Measurements from ENCODE around the gene CACUL1. TPM values are rescaled to one million over a fixed set of nuclear protein-coding genes. Genes with fewer than 3 reads are reported as not detected.
"Not testable (repeated sequence)": the region's sequence is repeated elsewhere in the genome, so short reads cannot be mapped to it uniquely, and the experiment has no call there.

Gene CACUL1
- 1 to 10 TPM; 4.1 to 8.7 (median 7.6) TPM for polyA plus RNA-seq

DNA sequence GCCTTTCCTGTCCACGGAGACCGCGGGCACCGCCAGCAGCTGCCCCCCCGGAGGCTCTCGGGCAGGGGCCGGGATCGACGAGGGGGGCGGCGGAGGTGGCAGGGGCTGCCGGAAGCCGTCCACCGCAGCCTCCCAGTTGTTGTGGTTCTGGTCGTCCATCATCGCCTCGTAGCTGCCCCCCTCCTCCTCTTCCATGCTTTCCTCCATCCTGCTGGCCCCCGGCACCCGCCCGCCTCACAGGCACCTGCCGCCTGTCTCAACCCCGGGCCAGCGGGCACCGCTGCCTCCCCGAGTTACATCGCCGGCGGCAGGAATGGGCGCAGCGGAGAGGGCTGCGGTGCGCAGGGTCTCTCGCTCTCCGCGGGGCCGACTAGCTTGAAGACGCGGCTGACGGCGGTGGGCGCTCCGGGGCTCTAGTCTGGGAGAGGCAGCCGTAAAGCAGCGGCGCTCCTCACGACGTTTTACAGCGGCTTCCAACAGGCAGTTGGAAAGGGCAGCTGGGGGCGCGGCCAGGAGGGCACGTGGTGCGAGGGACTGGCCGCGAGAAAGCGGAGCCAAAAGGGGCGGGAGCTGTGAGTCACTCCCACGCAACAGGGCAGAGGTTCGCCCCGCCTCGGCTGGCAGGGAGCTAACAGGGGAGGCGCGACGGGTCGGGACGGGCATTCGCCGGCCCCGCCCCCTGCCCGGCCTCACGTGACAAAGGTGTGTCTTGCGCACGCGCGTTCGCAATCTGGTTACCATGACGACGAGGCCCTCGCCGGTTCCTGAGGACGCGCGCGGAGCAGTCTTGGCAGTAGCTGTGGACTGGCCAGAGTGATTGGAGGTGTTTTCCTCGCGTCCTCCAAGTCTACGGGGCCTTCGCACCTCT, at the start of gene CACUL1:
Gene CACUL1, minus strand, starts transcription at position 415 of the 868 bp plus-strand sequence. Its CDS starts 208 bp downstream, at position 207.
- no peak within 1 kb of the TSS for H3K27ac ChIP-seq (ENCODE audit: low read depth, low read length)
- WGBS, 3 donors = 0 to 1% (median 0%) methylated on average over 69 to 87 of the region's 87 CpGs

DNA sequence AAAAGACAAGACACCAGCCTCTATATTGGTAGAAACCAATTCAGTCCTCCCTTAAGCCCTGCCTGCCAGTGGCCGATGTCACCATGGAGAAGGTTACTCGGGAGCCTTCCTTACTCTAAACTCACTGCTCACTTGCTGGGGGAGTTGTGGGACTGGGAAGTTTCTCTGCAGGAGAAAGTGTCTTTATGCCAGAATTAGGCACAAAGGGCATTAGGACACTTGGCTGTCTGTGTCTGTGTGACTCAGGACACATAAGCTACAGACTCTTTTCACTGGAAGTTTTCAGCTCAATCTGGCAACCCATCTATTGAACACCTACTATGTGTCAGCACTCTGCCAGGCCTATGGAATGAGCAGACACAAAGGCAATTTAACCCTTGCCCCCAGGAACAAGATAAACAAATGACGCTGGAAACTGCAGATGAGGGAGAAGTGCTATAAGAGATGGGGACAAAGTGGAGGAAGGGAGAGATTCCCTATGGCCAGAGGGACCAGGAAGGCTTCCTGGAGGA, 49.5 kb upstream of the CACUL1 start:
- WGBS, 3 donors = 51 to 65% (median 52%) methylated on average over 3 of the region's 3 CpGs
- H3K27ac ChIP-seq (ENCODE audit: low read depth, low read length) = no peak overlapping the region

DNA sequence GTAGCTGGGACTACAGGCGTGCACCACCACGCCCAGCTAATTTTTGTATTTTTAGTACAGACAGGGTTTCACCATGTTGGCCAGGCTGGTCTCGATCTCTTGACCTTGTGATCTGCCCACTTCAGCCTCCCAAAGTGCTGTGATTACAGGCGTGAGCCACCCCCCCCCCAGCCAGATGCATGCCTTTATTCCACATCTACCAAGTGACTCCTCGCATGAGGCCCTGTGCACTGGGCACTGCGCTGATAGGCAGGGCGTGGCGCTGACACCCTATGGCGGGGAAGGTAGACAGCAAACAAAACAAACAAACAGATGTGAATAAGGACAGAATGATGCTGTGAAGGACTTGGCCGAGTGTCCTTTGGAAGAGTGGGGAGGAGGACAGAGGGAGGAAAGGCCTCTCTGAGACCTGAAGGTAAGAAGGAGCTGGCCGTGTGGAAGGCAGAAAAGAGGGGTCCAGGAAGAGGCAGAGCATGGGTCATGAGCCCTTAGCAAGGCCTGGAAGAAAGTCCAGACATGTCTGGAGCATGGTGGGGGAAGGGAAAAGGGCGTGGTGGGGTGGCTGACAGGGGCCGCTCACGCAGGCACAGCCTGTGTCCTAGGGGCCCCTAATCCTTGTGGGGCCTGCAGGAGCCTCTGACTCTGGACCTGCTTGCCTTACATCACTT, 47.5 kb upstream of the CACUL1 start:
- H3K27ac ChIP-seq (ENCODE audit: low read depth, low read length) = no peak overlapping the region
- WGBS, 3 donors = 84 to 90% (median 89%) methylated on average over 13 to 14 of the region's 14 CpGs

DNA sequence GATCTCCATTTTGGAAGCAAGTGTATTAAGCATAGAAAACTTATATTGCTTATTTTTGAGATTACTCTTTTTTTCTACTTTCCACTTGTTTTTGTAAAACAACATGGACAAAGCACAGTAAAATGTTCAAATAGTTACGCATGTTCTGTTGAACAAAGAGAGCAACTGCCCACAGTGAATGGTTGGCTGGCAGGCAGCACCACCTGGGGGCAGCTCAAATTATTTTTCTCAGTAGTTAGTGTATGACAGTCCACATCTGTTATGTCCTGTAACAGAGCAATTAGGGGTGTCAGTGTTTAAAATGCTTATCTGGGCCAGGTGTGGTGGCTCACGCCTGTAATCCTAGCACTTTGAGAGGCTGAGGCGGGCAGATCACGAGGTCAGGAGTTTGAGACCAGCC, 46.1 kb upstream of the CACUL1 start:
- WGBS, 3 donors = 52 to 85% (median 67%) methylated on average over 4 of the region's 4 CpGs
- no peak overlapping the region for H3K27ac ChIP-seq (ENCODE audit: low read depth, low read length)

DNA sequence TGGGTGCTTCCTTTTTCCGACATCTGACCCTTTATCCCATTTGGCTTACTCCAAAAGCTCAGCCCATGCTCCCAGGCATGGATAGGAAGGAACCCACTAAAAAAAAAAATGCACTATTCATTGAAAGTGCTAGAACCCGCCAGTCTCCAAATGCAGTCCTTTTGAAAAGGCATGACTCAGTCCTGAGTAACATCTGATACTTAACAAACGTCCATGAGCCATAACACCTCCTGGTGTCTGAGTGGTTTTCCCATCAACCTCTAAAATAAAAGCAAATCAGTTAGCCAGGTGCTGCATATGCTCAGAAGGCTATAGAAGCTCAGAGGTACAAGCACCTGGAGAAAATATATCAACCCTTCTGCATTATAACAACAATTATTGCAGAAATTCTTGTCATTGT, 45.0 kb upstream of the CACUL1 start:
- 57 to 67% (median 63%) methylated on average over 3 of the region's 3 CpGs for whole genome bisulfite sequencing, 3 donors
- no peak overlapping the region for H3K27ac ChIP-seq (ENCODE audit: low read depth, low read length)

DNA sequence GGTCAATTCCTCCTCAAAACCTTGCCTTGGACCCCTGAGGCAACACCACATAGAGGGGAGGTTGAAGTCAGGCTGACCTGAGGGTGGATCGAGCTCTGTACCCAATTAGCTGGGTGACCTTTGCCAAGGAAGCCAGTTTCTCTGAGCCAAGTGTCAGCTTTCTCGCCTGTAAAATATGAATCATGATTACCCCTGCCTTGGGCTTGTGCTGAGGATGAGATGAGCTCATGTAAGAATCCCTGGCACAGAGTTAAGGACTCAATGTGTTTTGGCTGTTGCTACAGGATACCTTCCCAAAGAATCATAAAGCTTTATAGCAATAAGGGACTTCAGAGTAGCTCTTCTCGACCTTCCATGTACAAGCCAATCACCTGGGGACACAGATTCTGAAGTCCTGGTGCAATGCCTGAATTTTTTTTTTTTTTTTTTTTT, 43.5 kb upstream of the CACUL1 start:
- no peak overlapping the region for H3K27ac ChIP-seq (ENCODE audit: low read depth, low read length)
- WGBS, 3 donors = 38 to 51% (median 43%) methylated on average over 3 of the region's 3 CpGs

DNA sequence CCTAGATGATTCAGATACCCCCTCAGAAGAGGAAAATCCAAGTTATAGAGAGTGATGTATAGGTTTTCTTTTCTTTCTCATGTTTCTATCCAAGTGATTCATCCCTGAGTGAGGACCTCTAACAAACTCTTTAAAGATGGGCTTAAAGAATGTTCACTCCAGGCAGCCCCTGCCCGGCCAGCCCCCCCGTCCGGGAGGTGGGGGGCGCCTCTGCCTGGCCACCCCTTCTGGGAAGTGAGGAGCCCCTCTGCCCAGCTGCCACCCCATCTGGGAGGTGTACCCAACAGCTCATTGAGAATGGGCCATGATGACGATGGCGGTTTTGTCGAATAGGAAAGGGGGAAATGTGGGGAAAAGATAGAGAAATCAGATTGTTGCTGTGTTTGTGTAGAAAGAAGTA, 40.2 kb upstream of the CACUL1 start:
- 88 to 95% (median 94%) methylated on average over 7 of the region's 7 CpGs for WGBS, 3 donors
- not testable (repeated sequence) for H3K27ac ChIP-seq (ENCODE audit: low read depth, low read length)

DNA sequence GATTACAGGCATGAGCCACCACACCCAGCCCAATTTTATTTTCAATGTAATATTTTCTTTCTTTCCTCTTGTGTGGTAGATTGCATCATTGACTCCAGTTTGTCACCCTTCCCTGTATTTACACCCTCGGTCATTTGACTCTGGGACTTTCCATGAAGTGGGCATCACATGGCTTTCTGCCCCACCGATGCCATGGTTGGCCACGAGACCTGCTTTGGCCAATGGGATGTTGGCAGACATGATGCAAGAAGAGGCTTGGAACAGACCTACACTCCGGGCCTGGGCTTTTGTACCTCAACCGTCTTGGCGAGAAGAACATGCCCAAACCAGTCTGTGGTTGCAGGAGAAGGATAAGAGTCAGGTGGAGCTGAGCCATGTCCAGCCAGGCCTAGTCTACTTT, 38.8 kb upstream of the CACUL1 start:
- no peak overlapping the region for H3K27ac ChIP-seq (ENCODE audit: low read depth, low read length)
- WGBS, 3 donors = 77 to 92% (median 88%) methylated on average over 6 of the region's 6 CpGs

DNA sequence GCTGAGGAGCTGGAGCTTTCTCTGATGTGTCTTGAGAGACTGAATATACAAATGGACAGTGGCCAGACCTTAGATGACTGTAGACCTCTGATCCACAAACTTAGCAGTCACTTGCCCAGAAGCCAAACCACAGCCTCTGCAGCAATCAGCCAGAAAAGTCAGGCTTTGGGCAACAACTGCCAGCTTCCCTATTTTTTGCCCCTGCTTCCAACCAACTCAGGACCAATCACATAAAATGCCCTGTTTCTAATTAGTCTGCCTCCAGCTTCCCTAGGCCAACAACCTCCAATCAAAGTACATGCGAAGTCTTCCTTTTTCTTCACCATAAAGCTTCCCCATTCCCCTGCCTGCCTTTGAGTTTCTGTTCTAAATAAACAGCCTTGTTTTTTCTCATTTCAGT, 37.8 kb upstream of the CACUL1 start:
- WGBS, 3 donors = 40 to 89% (median 45%) methylated on average over 1 of the region's 1 CpG
- H3K27ac ChIP-seq (ENCODE audit: low read depth, low read length) = no peak overlapping the region

DNA sequence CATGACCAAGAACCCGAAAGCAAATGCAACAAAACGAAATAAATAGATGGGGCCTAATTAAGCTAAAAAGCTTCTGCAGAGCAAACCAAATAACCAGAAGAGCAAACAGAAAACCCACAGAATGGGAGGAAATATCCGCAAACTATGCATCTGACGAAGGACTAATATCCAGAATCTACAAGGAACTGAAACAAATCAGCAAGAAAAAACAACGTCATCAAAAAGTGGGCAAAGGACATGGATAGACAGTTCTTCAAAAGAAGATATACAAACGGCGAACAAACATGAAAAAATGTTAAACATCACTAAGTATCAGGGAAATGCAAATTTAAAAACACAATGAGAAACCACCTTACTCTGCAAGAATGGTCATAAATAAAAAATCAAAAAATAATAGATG, 35.3 kb upstream of the CACUL1 start:
- H3K27ac ChIP-seq (ENCODE audit: low read depth, low read length) = no peak overlapping the region
- 82 to 89% (median 87%) methylated on average over 7 of the region's 7 CpGs for WGBS, 3 donors

DNA sequence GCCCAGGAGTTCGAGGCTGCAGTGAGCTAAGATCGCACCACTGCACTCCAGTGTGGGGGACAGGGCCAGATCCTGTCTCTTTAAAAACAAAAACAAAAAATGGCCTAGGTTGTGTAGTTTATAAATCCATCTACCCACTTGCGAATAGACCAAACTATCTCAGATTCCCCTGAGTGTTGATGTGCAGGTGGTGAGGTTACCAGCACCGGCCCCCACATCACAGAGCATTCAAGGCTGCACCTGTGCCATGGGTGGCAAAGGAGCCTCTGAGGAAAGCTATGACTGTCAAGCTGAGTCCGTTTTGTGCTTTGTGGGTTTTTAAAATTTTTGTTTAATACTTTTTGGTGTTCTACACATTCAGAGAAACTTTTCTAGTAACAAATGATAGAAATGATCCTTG, 30.8 kb upstream of the CACUL1 start:
- H3K27ac ChIP-seq (ENCODE audit: low read depth, low read length) = no peak overlapping the region
- WGBS, 3 donors = 67 to 80% (median 77%) methylated on average over 5 of the region's 5 CpGs

DNA sequence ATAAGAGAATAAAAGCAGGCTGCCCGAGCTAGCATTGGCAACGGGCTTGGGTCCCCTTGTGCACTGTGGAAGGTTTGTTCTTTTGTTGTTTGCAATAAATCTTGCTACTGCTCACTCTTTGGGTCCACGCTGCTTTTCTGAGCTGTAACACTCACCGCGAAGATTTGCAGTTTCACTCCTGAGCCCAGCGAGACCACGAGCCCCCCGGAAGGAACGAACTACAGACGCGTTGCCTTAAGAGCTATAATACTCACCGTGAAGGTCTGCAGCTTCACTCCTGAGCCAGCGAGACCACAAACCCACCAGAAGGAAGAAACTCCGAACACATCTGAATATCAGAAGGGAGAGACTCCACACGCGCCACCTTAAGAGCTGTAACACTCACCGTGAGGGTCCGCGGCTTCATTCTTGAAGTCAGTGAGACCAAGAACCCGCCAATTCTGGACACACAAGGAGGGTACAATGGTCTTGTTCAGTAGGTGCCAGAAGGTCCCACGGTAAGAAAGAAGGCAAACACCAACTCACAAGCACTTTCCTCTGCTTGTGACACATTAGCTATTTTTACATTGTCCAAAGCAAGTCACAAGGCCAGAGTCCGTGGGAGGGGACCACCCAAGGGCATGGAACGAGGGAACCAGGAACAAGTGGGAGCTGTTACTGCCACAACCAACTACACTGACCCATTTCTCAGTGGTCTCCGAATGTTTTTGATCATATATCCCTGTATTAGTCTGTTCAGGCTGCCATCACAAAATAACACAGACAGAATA, 29.2 kb upstream of the CACUL1 start:
- H3K27ac ChIP-seq (ENCODE audit: low read depth, low read length) = no peak overlapping the region
- WGBS, 3 donors = 88 to 91% (median 88%) methylated on average over 22 to 24 of the region's 24 CpGs

DNA sequence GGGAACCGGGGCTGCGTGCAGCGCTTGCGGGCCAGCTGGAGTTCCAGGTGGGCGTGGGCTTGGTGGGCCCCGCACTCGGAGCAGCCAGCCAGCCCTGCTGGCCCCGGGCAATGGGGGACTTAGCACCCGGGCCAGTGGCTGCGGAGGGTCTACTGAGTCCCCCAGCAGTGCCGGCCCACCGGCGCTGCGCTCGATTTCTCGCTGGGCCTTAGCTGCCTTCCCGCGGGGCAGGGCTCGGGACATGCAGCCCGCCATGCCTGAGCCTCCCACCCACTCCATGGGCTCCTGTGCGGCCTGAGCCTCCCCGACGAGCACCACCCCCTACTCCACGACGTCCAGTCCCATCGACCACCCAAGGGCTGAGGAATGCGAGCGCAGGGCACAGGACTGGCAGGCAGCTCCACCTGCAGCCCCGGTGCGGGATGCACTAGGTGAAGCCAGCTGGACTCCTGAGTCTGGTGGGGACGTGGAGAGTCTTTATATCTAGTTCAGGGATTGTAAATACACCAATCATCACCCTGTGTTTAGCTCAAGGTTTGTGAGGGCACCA, 28.2 kb upstream of the CACUL1 start:
- WGBS, 3 donors = 90 to 91% (median 91%) methylated on average over 23 to 31 of the region's 31 CpGs
- not testable (repeated sequence) for H3K27ac ChIP-seq (ENCODE audit: low read depth, low read length)

DNA sequence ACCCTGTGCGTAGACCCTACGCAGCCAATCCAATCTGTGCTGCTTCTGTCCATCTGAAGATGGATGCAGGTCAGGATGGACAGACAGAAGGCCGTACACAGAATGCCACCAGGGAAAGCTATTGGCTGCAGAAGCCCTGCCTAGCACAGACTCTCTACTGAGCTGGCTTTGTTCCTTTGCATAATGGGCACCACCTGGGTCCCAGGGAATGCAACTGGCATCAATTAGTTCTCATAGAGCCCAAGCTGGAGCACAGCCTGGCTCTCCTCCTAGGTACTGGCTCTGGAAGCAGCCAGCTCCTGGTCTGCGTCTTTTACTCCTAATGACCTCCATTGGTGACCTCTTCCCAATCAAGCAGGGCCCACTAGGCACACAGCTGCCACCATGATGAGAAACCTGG, 26.8 kb upstream of the CACUL1 start:
- 88 to 94% (median 88%) methylated on average over 4 of the region's 4 CpGs for WGBS, 3 donors

DNA sequence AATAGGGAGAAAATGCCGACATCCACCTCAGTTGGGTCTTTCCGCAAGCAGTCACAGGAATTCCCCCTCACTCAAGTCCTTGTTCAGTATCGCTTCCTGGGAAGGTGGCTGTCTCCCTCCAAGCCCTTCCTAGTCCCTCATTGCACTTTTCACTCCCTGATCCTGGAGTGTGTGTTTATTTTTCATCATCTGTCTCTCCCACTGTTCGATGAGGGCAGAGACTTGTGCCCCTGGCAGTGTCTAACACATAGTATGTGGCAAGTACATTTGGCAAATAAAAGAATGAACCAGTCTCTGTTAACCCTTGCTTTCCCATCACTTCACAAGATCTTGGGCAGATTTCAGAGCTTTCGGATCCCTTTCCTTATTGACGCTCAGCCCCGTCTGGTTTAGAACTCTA, 24.0 kb upstream of the CACUL1 start:
- WGBS, 3 donors = 53 to 75% (median 70%) methylated on average over 7 of the region's 7 CpGs

More for the DNA sequence above, 26.8 kb upstream of the CACUL1 start:
- H3K27ac ChIP-seq (ENCODE audit: low read depth, low read length) = no peak overlapping the region

DNA sequence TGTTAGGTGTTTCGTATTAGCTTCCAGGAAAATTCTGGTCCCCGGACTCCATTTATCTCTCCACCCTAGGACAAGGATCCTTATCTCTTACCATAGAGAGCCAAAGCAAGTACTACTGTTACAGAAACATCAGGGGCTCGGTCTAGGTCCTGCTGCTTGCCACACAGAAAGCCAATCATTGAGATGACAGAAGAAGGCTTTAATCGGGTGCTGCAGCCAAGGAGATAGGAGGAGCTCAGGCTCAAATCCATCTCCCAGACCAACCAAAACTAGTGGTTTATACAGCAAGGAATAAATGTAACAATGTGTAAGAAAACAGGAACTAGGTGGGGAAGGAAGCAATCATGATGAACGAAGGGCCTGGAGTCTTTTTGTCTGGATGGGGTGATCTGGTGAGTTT, 22.2 kb upstream of the CACUL1 start:
- H3K27ac ChIP-seq (ENCODE audit: low read depth, low read length) = no peak overlapping the region
- 68 to 90% (median 73%) methylated on average over 5 of the region's 5 CpGs for WGBS, 3 donors

More for the DNA sequence above, 24.0 kb upstream of the CACUL1 start:
- no peak overlapping the region for H3K27ac ChIP-seq (ENCODE audit: low read depth, low read length)

DNA sequence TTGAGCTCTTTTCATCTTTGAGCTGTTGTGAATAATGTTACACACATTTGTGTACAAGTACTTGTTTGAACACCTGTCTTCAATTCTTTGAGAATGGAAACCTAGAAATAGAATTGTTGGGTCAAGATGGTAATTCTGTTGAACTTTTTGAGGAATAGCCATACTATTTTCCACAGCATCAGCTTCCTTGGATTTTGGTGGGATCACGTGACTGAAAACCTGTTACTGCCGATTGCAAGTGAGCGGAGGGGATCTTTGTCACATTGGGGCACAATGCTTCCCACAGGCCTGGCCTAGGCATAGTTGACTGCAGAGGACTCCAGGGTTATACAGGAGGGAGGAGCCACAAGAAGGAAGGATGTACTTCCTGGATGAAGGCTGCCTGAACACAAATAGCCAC, 21.3 kb upstream of the CACUL1 start:
- WGBS, 3 donors = 95 to 99% (median 96%) methylated on average over 3 of the region's 3 CpGs

DNA sequence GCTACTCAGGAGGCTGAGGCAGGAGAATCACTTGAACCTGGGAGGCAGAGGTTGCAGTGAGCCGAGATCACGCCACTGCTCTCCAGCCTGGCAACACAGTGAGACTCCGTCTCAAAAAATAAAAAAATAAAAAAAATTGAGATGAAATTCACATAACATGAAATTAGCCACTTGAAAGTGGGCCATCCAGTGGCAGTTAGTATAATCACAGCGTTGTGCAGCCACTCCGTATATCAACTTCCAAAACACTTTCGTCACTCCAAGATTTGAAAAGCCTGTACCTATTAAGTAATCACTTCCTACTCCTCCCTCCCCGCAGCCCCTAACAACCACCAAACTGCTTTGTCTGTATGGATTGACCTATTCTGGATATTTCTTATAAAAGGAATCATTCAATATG, 20.7 kb upstream of the CACUL1 start:
- WGBS, 3 donors = 72 to 79% (median 74%) methylated on average over 7 of the region's 7 CpGs
- H3K27ac ChIP-seq (ENCODE audit: low read depth, low read length) = no peak overlapping the region

More for the DNA sequence above, 21.3 kb upstream of the CACUL1 start:
- no peak overlapping the region for H3K27ac ChIP-seq (ENCODE audit: low read depth, low read length)
